HepG2 (cell line): ENCODE data around the gene TUBB4B. TPM values are rescaled to one million over a fixed set of nuclear protein-coding genes. Genes with fewer than 3 reads are reported as not detected.

Experiments used
- DPF2 ChIP-seq: sonication (generic); formaldehyde crosslinking; IDR thresholded peaks from 2 replicates; pipeline ENCODE4 v1.4.0; 2020; ENCODE audit warnings: mild to moderate bottlenecking, low read depth, missing genetic modification reagents, borderline replicate concordance
- HOXA3 ChIP-seq: sonication (generic); formaldehyde crosslinking; IDR thresholded peaks from 2 replicates; pipeline ENCODE4 v1.5.0; 2020; ENCODE audit warnings: missing genetic modification reagents
- MTERF4 ChIP-seq: sonication (generic); formaldehyde crosslinking; IDR thresholded peaks from 2 replicates; pipeline ENCODE4 v1.8.0; 2023; ENCODE audit warnings: mild to moderate bottlenecking, missing genetic modification reagents
- MXI1 ChIP-seq: IDR thresholded peaks from 3 replicates; pipeline ENCODE4 v1.6.1; 2012; ENCODE audit warnings: low read depth, low read length, inconsistent platforms, borderline replicate concordance
- NRL ChIP-seq: sonication (generic); formaldehyde crosslinking; IDR thresholded peaks from 2 replicates; pipeline ENCODE4 v1.5.0; 2020; ENCODE audit warnings: missing genetic modification reagents, mild to moderate bottlenecking, moderate library complexity, borderline replicate concordance
- ZBTB14 ChIP-seq: sonication (generic); formaldehyde crosslinking; IDR thresholded peaks from 2 replicates; pipeline ENCODE4 v1.4.0; 2020; ENCODE audit warnings: missing genetic modification reagents
- ZBTB40 ChIP-seq, 2 experiments: fragments of 450-650 bp in 1 of 2; sonication (generic) in 1 of 2; formaldehyde crosslinking in 1 of 2; IDR thresholded peaks; 2 replicates each; pipeline versions ENCODE4 v1.6.1 to v1.8.0; 2016 to 2022; ENCODE audit warnings: antibody characterized with exemption in 1 of 2, mild to moderate bottlenecking in 1 of 2, missing genetic modification reagents in 1 of 2
- ZBTB7A ChIP-seq: sonication (generic); formaldehyde crosslinking; IDR thresholded peaks from 2 replicates; pipeline ENCODE4 v1.8.0; 2022; ENCODE audit warnings: mild to moderate bottlenecking, missing genetic modification reagents
- ZMAT3 ChIP-seq: sonication (generic); formaldehyde crosslinking; conservative IDR thresholded peaks from 2 replicates; pipeline ENCODE4 v1.7.0; 2021; ENCODE audit warnings: missing genetic modification reagents
- ZNF138 ChIP-seq: sonication (generic); formaldehyde crosslinking; IDR thresholded peaks from 2 replicates; pipeline ENCODE4 v1.5.0; 2020; ENCODE audit warnings: mild to moderate bottlenecking, low read depth, missing genetic modification reagents
- ZNF207 ChIP-seq: fragments of 450-650 bp; IDR thresholded peaks from 2 replicates; pipeline ENCODE4 v1.6.1; 2016; ENCODE audit warnings: antibody characterized with exemption, borderline replicate concordance
- ZNF639 ChIP-seq: conservative IDR thresholded peaks from 2 replicates; pipeline ENCODE4 v1.6.1; 2018; ENCODE audit warnings: missing genetic modification reagents
- ZNF776 ChIP-seq: sonication (generic); formaldehyde crosslinking; IDR thresholded peaks from 2 replicates; pipeline ENCODE4 v1.4.0; 2020; ENCODE audit warnings: mild to moderate bottlenecking, missing genetic modification reagents
- ZNF777 ChIP-seq: sonication (generic); formaldehyde crosslinking; IDR thresholded peaks from 2 replicates; pipeline ENCODE4 v1.4.0; 2020; ENCODE audit warnings: missing genetic modification reagents
- ZSCAN21 ChIP-seq: sonication (generic); formaldehyde crosslinking; IDR thresholded peaks from 2 replicates; pipeline ENCODE4 v1.8.0; 2022; ENCODE audit warnings: mild to moderate bottlenecking, missing genetic modification reagents, moderate library complexity, borderline replicate concordance
- polyA plus RNA-seq, 8 experiments: library from polyadenylated mRNA; depleted of rRNA in 3 of 8; stranded (reverse) in 7 of 8; unstranded in 1 of 8; fragments of >200 nt; fragmentation: Illumina TruSeq in 4 of 8; extraction: Trizol in 4 of 8; gene quantifications; 2 replicates each; pipeline versions ENCODE4 v1.2.1 to v1.2.3, GENCODE V29; 2011 to 2016; ENCODE audit warnings: low read depth in 4 of 8, missing spikeins in 1 of 8, mixed read lengths in 1 of 8; ENCODE audit not compliant: insufficient read depth in 1 of 8
- total RNA-seq, 5 experiments: library from RNA; depleted of rRNA; stranded (reverse); fragments of >200 nt; fragmentation: Illumina TruSeq; extraction: Trizol; gene quantifications; 2 replicates each; pipeline ENCODE4 v1.2.3, GENCODE V29; 2016; ENCODE audit warnings: low read depth in 1 of 5

The TUBB4B gene
- total and polyA plus RNA-seq, 2 of the 13 experiments (the other 11 are each of a cell fraction or from before 2014, with no cell fraction given), result 182 to 412 TPM

- TF ChIP-seq ZNF207, result no peak
- peak; percentile 46; the same call in 1 of the 2 replicates for TF ChIP-seq ZMAT3 (CRISPR knock-in tag)
- peak; percentile 78 for TF ChIP-seq NRL (CRISPR knock-in tag)
- TF ChIP-seq ZNF138 (CRISPR knock-in tag), result no peak
- no peak for TF ChIP-seq ZBTB40 (IDR thresholded peaks at IDR 0.05)
- peak; percentile 68; the same call in 1 of the 2 replicates for TF ChIP-seq ZBTB40 (CRISPR knock-in tag; IDR thresholded peaks at IDR 0.05)
- no peak for TF ChIP-seq DPF2 (CRISPR knock-in tag)
- TF ChIP-seq ZBTB14 (CRISPR knock-in tag), result 0 out of 2 replicates have a peak, but pooled peaks have one; percentile 35
- TF ChIP-seq ZBTB7A, result 0 out of 2 replicates have a peak, but pooled peaks have one; percentile 26
- peak; percentile 41; the same call in 1 of the 2 replicates for TF ChIP-seq ZNF639
- TF ChIP-seq ZNF776, result 0 out of 2 replicates have a peak, but pooled peaks have one; percentile 64
- no peak for TF ChIP-seq MTERF4 (CRISPR knock-in tag)
- peak; percentile 81 for TF ChIP-seq ZSCAN21 (CRISPR knock-in tag)
- peak; percentile 59; the same call in 1 of the 2 replicates for TF ChIP-seq ZNF777
- peak; percentile 46; the same call in 1 of the 2 replicates for TF ChIP-seq HOXA3 (CRISPR knock-in tag)
- TF ChIP-seq MXI1, result no peak
Measured at GRCh38 chr9:137229903-137230704, 11.0 kb upstream of the TUBB4B start (continued).
